Retinal pigment epithelial cell (primary cell): Measurements from ENCODE around the gene UNC5B.

Experiments used
- DNase-seq: peaks from one replicate; pipeline ENCODE4 v3.0.0-alpha.2; 2010; ENCODE audit warnings: low read depth
- H3K4me3 ChIP-seq: 2 replicates; pipeline ENCODE4 v1.5.1; 2011; ENCODE audit warnings: mild to moderate bottlenecking, low read length, control low read depth, moderate library complexity
- TF ChIP-seq, protein P1 (sequence below): conservative IDR thresholded peaks from 2 replicates; pipeline ENCODE4 v1.5.1; 2011; ENCODE audit warnings: low read depth, low read length, control low read depth, inconsistent platforms

Gene UNC5B

GRCh38 chr10:71231206-71231605 lies 18.8 kb downstream of the UNC5B start:
- no peak overlapping the region for H3K4me3 ChIP-seq
- DNase-seq, result no peak
- TF ChIP-seq, protein P1, sequence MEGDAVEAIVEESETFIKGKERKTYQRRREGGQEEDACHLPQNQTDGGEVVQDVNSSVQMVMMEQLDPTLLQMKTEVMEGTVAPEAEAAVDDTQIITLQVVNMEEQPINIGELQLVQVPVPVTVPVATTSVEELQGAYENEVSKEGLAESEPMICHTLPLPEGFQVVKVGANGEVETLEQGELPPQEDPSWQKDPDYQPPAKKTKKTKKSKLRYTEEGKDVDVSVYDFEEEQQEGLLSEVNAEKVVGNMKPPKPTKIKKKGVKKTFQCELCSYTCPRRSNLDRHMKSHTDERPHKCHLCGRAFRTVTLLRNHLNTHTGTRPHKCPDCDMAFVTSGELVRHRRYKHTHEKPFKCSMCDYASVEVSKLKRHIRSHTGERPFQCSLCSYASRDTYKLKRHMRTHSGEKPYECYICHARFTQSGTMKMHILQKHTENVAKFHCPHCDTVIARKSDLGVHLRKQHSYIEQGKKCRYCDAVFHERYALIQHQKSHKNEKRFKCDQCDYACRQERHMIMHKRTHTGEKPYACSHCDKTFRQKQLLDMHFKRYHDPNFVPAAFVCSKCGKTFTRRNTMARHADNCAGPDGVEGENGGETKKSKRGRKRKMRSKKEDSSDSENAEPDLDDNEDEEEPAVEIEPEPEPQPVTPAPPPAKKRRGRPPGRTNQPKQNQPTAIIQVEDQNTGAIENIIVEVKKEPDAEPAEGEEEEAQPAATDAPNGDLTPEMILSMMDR, result no peak

DNA sequence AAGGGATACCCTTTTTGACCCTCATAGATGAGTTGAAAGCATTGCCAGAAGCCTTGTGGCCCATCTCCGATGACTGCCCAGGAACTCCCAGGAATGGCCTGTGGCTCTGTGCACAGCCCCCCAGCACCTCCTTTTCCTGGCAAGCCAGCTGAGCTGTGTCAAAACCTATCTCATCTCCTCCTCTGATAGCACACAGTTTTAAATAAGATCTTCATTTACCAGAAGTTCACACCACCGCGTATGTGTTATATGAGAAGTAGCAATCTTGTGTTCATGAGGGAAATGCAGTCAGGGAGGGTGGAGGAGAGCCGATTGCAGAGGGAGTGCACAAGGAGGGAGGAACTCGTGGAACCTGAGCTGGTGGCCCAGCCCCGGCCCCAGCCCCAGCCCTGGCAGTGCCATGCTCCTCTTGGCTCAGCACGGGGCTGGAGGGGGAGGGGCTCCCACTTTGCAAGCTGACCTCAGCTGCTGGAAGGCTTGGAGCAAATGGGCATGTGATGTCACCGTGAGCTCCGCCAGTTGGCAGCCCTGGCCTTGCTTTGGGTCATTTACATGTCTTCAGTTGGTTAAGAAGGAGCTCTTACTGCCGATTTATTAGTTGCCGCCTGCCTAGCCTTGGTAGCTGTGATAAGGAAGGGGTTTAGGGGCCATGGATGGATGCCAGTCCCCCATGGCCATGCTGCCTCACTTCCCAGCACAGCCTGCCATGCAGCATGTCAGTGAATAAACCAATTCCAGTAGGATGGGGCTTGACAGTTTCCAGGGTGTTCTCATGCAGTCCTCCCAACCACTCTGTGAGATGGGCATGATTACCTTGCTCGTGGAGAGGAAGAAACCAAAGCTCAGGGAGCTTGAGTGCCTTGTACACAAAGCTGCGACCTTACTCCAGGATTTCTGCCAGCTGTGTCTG lies 20.0 kb downstream of the UNC5B start:
- H3K4me3 ChIP-seq, result no peak overlapping the region
- DNase-seq, result peak; percentile 99
- TF ChIP-seq, protein P1, result no peak

- TF ChIP-seq, protein P1, result no peak
These were observed 21.1 kb downstream of the UNC5B start for GRCh38 chr10:71233482-71233892.

GRCh38 chr10:71234004-71234894 lies 21.9 kb downstream of the UNC5B start:
- TF ChIP-seq, protein P1, result no peak
- DNase-seq, result no peak
- H3K4me3 ChIP-seq, result no peak overlapping the region

More at GRCh38 chr10:71233482-71233892, 21.1 kb downstream of the UNC5B start:
- no peak for DNase-seq
- no peak overlapping the region for H3K4me3 ChIP-seq

- TF ChIP-seq, protein P1, result no peak
- no peak overlapping the region for H3K4me3 ChIP-seq
- no peak for DNase-seq
These were observed 22.8 kb downstream of the UNC5B start for GRCh38 chr10:71234970-71235685.

- no peak for DNase-seq
- H3K4me3 ChIP-seq, result no peak overlapping the region
- TF ChIP-seq, protein P1, result no peak
These were observed 23.4 kb downstream of the UNC5B start for GRCh38 chr10:71235808-71236207.
